ENCODE measurements around the gene LALBA.

DNA sequence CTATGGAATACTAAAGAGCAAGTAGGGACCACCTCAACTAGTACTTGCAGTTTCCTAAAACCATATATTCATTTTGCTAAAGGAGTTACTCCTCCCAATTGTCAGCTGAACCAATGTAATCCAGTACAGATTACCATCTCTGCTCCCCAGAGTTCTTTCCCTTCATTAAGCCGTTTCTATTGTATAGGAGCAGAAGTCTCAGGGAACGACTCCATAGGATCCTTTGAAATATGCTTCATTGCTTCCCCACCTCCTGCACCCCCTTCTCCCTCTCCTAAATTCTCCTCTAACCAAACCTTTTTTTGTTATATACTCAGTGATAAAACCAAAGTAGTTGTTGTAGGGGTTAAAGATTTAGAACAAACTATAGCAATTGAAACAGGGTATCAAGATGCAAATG lies 30.7 kb upstream of the LALBA start:
- TF ChIP-seq POLR2AphosphoS5 (IDR thresholded peaks at IDR 0.05; ENCODE audit: low read depth, low read length) (no peak), SIN3A (IDR thresholded peaks at IDR 0.05; ENCODE audit: borderline replicate concordance, insufficient read depth, low read depth, low read length) (no peak)
- TF ChIP-seq, protein P1, sequence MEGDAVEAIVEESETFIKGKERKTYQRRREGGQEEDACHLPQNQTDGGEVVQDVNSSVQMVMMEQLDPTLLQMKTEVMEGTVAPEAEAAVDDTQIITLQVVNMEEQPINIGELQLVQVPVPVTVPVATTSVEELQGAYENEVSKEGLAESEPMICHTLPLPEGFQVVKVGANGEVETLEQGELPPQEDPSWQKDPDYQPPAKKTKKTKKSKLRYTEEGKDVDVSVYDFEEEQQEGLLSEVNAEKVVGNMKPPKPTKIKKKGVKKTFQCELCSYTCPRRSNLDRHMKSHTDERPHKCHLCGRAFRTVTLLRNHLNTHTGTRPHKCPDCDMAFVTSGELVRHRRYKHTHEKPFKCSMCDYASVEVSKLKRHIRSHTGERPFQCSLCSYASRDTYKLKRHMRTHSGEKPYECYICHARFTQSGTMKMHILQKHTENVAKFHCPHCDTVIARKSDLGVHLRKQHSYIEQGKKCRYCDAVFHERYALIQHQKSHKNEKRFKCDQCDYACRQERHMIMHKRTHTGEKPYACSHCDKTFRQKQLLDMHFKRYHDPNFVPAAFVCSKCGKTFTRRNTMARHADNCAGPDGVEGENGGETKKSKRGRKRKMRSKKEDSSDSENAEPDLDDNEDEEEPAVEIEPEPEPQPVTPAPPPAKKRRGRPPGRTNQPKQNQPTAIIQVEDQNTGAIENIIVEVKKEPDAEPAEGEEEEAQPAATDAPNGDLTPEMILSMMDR (IDR thresholded peaks at IDR 0.05) = no peak
